Transverse colon (tissue), 4 donors: ENCODE results near the gene DUSP18.
A peak's percentile ranks its signal among the peaks of the same experiment; 100 is the strongest.

Experiments
- EP300 ChIP-seq: sonication (generic); formaldehyde crosslinking; IDR thresholded peaks from one replicate; pipeline ENCODE4 v1.6.1; 2017; ENCODE audit warnings: antibody characterized with exemption, low read depth
- POLR2A ChIP-seq: fragments of 450-650 bp; IDR thresholded peaks from one replicate; pipeline ENCODE4 v1.6.1; 2016; ENCODE audit warnings: antibody characterized with exemption, mild to moderate bottlenecking, moderate library complexity
- POLR2AphosphoS5 ChIP-seq, 3 donors: sonication (generic); formaldehyde crosslinking; IDR thresholded peaks; one replicate each; pipeline ENCODE4 v1.6.1; 2016; ENCODE audit warnings: antibody characterized with exemption in 3 of 3
- TF ChIP-seq, protein P1 (sequence below), 5 experiments: fragments of 200-600 bp in 3 of 5; fragments of 450-650 bp in 2 of 5; sonication (generic) in 3 of 5; IDR thresholded peaks; 1 replicate in 2 of 5; 2 replicates in 3 of 5; pipeline ENCODE4 v1.5.1; 2016 to 2017; ENCODE audit warnings: antibody characterized with exemption in 5 of 5, inconsistent platforms in 3 of 5, mild to moderate bottlenecking in 2 of 5, moderate library complexity in 1 of 5

DNA sequence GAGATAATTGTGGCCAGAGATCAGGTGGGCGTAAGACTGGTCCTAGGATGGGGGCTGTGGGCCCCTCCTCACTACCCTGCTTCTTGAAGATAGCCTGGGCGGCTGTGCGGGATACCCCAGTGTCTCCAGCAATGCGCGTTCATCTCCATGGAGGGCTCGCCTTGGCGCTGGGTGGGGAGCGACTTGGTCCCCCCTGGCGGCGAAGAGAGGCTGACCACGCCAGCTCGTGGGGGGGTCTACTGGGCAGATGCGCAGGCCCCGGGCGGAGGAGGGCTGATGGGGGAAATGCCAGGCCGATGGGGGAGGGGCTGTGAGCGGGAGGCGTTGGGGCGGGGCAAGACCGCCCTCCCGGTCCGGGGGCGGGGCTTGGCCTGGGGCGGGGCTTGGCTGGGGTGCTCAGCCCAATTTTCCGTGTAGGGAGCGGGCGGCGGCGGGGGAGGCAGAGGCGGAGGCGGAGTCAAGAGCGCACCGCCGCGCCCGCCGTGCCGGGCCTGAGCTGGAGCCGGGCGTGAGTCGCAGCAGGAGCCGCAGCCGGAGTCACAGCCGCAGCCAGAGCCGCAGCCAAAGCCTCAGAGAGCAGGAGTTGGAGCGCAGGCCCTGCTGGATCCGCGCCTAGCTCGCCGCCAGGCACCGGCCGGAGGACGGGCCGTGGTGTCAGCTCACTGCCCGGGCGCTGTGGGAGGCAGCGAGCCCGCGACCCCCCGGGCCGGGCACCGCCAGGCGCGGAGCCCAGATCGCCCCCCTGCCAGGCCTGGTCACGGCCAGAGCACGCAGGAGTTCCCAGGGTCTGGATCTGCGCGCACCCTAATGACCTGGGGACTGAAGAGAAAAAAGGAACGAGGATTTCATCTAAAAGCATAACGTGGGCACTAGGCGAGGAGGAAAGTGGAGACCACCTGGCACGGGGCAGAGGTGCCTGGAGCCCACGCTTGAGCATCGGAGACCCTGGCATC lies 32.1 kb downstream of the DUSP18 start, which contains the start of gene SLC35E4:
- TF ChIP-seq POLR2A = peak; percentile 86
- TF ChIP-seq, protein P1, sequence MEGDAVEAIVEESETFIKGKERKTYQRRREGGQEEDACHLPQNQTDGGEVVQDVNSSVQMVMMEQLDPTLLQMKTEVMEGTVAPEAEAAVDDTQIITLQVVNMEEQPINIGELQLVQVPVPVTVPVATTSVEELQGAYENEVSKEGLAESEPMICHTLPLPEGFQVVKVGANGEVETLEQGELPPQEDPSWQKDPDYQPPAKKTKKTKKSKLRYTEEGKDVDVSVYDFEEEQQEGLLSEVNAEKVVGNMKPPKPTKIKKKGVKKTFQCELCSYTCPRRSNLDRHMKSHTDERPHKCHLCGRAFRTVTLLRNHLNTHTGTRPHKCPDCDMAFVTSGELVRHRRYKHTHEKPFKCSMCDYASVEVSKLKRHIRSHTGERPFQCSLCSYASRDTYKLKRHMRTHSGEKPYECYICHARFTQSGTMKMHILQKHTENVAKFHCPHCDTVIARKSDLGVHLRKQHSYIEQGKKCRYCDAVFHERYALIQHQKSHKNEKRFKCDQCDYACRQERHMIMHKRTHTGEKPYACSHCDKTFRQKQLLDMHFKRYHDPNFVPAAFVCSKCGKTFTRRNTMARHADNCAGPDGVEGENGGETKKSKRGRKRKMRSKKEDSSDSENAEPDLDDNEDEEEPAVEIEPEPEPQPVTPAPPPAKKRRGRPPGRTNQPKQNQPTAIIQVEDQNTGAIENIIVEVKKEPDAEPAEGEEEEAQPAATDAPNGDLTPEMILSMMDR (IDR thresholded peaks at IDR 0.05) = peak; percentile 16 to 45 (median 34)
- peak; percentile 86 to 89 (median 87) for TF ChIP-seq POLR2AphosphoS5 (IDR thresholded peaks at IDR 0.05)
- no peak for TF ChIP-seq EP300
